HG03280 (cell line): Measurements from ENCODE around the gene CCDC71.

Source experiments
- ATAC-seq: cut with Tn5 transposase; IDR thresholded peaks from one replicate; pipeline ENCODE4 v1.9.1; 2021; ENCODE audit warnings: mild to moderate bottlenecking, moderate library complexity; ENCODE audit not compliant: unreplicated experiment

CCDC71 gene

DNA sequence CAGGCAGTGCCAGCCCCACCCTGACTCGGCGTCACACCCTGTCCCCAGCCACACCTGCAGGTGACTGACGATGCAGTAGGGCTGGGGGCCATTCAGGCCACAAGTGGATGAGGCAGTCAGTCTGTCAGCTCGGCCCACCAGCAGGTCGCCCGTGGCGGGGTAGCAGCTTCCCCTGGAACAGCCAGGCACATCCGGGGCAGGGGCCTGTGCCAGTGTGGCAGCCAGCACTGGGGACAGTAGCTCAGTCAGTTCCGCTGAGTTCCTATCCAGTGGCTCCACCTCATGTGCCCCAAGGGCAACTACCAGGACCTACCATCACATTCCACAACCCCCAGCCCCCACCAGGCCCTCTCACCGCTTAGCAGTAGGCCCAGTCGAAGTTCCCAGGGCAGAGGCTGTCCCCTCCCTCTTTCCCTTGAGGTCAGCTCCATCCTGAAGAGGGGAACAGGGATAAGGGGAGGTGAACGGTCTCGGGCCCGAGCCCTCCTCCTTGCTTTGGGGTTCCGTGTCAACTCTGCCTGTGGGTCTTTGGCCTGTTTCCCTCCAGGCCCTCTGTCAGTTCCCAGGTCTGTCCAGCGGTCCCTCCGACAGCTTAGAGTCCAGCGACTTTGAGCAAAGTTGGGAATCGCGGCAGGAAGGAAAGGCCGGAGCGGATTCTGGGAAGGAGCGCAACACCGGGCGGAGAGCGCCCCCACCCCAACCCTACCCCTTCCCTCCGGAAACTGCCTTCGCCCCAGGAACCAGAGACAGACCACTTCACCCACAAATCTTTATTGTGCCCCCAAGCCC is 33.5 kb downstream of the CCDC71 start, which contains the start of gene LAMB2:
Gene LAMB2 (minus strand): TSS at position 614 of the 789 bp plus-strand sequence. CDS start 183 bp downstream, at position 431.
- ATAC-seq: no peak

- no peak for ATAC-seq
Measured at GRCh38 chr3:49132073-49132436, 34.1 kb downstream of the CCDC71 start.

GRCh38 chr3:49131576-49131975 is 34.6 kb downstream of the CCDC71 start:
- no peak for ATAC-seq

DNA sequence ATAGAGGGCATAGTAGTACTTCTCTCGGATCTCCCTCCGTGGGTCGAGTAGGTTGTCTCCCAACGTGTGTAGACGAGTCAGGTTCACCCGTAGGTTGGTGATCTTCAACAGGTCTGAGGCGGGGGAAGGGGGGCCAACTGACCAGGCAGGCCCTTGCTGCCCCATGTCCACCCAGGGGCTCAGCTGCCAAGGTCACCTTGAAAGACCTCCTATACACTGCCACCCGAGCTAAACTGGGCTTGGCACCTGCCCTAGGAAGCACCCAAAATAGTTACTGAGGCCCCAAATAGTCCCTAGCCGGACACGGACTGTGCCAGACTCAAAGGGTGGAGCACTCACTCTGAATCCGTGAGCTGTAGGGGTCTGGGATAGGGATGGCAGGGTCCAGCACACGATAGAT is 35.1 kb downstream of the CCDC71 start:
- no peak for ATAC-seq

GRCh38 chr3:49124991-49125670 is 41.0 kb downstream of the CCDC71 start:
- no peak for ATAC-seq

- no peak for ATAC-seq
Measured at GRCh38 chr3:49124203-49124602, 41.9 kb downstream of the CCDC71 start.

DNA sequence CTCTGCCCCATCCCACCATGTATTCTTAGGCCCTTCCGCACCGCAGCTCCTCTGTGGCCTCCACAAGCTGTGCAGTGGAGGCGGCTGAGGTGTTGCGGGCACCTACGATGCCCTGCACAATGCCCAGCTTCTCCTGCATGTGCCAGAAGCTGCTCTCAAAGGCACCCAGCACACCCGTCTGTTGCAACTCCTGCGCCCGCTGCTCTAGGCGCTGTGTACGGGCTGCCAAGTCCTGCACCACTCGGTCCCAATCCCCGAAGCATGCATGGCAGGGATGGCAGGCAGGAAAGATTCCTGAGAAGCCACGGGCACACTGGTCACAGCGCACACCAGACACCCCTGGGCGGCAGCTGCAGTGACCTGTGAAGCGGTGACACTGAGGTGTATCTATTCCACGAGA is 42.4 kb downstream of the CCDC71 start:
- ATAC-seq: no peak

GRCh38 chr3:49122886-49123545 is 43.1 kb downstream of the CCDC71 start:
- ATAC-seq: no peak

DNA sequence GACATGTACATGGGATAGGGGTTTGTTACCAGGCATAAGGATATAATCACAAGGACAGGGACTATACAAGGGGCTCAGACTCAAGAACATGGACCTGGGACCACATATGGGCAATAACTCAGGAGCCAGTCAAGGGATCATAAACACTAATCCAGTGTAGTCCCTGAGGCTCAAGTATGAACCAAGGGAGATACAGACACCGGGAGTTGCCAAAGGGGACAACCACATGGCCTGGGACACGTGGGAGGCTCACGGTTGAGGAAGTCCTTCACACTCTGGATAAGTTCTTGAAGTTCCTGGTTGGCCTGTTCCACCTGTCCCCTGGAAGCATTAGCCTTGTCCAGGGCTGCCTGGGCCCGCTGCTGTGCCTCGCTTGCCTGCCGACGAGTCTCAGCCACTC is 43.7 kb downstream of the CCDC71 start:
- ATAC-seq: no peak

DNA sequence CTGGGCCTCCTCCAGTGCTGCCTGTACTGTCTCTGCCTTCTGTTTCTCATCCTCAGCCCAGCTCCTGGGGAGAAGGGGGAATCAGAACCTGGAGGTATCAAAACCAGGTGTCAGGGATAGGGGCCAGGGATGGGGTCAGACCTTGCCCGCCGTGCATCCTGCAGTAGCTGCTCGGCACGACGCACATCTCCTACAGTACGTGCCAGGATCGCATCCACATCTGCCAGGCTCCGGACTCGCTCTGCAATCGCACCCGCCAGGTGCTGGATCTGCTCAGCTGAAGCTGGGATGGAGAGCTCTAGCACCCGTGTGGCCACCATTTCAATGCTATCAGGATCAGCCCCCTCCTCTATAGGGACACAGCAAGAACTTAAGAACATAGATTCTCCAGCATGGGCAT is 44.1 kb downstream of the CCDC71 start:
- ATAC-seq: no peak

DNA sequence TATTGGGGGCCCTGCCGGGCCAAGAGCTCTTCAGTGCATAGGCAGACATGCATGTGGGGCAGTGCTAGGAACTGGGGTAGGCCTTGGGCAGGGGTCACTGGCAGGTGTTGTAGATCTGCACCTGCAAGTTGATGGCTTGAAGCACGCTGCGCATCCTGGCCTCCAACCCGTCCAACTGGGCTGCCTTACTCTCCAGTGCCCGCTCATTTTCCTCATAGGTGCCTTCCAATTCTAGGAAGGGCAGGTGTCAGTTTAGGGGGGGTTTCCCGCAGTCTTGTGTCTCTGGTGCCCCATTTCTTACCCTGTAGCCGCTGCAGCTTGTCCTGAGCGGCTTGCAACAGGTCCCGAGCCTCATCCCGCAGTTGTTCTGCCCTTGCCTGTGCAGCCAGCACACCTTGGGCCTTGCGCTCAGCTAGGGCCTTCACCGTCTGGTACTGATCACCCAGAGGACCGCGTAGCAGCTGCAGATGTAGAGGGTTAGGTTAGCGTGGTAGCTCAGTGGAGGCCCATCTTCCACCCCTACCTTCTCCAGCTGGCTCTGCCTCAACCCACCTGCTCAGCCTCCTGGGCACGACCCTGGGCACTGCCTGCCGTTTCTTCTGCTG is 44.9 kb downstream of the CCDC71 start:
- ATAC-seq: peak; percentile 10

- peak; percentile 79 for ATAC-seq
Measured at GRCh38 chr3:49120438-49121131, 45.5 kb downstream of the CCDC71 start, which contains the start of gene USP19. Gene USP19, minus strand, starts transcription at chr3:49120823. Its CDS starts 1,678 bp downstream, at chr3:49119145.

- ATAC-seq: no peak
Measured at GRCh38 chr3:49120096-49120437, 46.1 kb downstream of the CCDC71 start.

GRCh38 chr3:49119439-49119838 is 46.7 kb downstream of the CCDC71 start:
- ATAC-seq: no peak

DNA sequence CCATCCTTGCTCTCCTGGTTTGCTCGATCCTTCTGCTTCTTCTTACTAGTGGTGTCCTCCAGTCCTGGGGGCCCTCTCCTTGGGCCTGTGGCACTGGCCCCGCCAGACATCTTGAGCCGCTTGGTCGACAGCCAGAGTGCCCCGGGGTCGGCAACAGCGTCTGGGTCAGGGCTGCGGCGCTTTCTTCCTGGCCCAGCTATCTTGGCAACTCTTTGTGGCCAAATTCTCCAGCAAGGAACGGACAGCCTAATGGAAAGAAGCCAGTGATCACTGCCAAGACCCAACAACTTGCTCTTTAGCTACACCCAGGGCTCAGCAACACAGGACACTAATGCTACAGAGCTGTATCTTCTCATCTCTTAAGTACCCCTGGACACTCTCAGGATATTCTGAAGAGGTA is 47.1 kb downstream of the CCDC71 start:
- no peak for ATAC-seq
